GM12878 (cell line): ENCODE measurements around the gene GOLGA8K.
"Not testable (repeated sequence)": the region's sequence is repeated elsewhere in the genome, so short reads cannot be mapped to it uniquely, and the experiment has no call there.

ENCODE experiments used
- CHD1 ChIP-seq: IDR thresholded peaks from 2 replicates; pipeline ENCODE4 v1.6.1; 2012; ENCODE audit warnings: low read depth, low read length, improper control_type of control experiment
- HCFC1 ChIP-seq: fragments of 150-350 bp; IDR thresholded peaks from 2 replicates; pipeline ENCODE4 v1.6.1; 2014; ENCODE audit warnings: low read length
- IRF5 ChIP-seq: fragments of 450-650 bp; IDR thresholded peaks from 2 replicates; pipeline ENCODE4 v1.6.1; 2017; ENCODE audit warnings: borderline replicate concordance
- KDM1A ChIP-seq: fragments of 200-600 bp; sonication (generic); IDR thresholded peaks from 2 replicates; pipeline ENCODE4 v1.6.1; 2016; ENCODE audit warnings: borderline replicate concordance
- NR2F1 ChIP-seq: fragments of 450-650 bp; conservative IDR thresholded peaks from 2 replicates; pipeline ENCODE4 v1.6.1; 2017; ENCODE audit warnings: mild to moderate bottlenecking
- PML ChIP-seq: IDR thresholded peaks from 2 replicates; pipeline ENCODE4 v1.6.1; 2012; ENCODE audit warnings: low read length, inconsistent platforms
- POLR2AphosphoS5 ChIP-seq: IDR thresholded peaks from 2 replicates; pipeline ENCODE4 v1.6.1; 2011; ENCODE audit warnings: mild to moderate bottlenecking, low read length, inconsistent platforms
- SIN3A ChIP-seq: IDR thresholded peaks from 2 replicates; pipeline ENCODE4 v1.6.1; 2012; ENCODE audit warnings: low read depth, low read length, improper control_type of control experiment
- TAF1 ChIP-seq: IDR thresholded peaks from 2 replicates; pipeline ENCODE4 v1.6.1; 2011; ENCODE audit warnings: mild to moderate bottlenecking, low read depth, low read length, borderline replicate concordance
- ZNF217 ChIP-seq: fragments of 450-650 bp; IDR thresholded peaks from 2 replicates; pipeline ENCODE4 v1.6.1; 2017; ENCODE audit warnings: antibody characterized with exemption, mild to moderate bottlenecking
- TF ChIP-seq, protein P1 (sequence below), 3 experiments: IDR thresholded peaks in 2 of 3; conservative IDR thresholded peaks in 1 of 3; 2 replicates each; pipeline ENCODE4 v1.5.1; 2011; ENCODE audit warnings: low read depth in 3 of 3, low read length in 3 of 3, mild to moderate bottlenecking in 3 of 3, control low read depth in 2 of 3, moderate library complexity in 2 of 3, inconsistent platforms in 1 of 3, mixed read lengths in 1 of 3; ENCODE audit not compliant: control insufficient read depth in 2 of 3, insufficient read depth in 1 of 3; ENCODE audit errors: extremely low read depth in 1 of 3

DNA sequence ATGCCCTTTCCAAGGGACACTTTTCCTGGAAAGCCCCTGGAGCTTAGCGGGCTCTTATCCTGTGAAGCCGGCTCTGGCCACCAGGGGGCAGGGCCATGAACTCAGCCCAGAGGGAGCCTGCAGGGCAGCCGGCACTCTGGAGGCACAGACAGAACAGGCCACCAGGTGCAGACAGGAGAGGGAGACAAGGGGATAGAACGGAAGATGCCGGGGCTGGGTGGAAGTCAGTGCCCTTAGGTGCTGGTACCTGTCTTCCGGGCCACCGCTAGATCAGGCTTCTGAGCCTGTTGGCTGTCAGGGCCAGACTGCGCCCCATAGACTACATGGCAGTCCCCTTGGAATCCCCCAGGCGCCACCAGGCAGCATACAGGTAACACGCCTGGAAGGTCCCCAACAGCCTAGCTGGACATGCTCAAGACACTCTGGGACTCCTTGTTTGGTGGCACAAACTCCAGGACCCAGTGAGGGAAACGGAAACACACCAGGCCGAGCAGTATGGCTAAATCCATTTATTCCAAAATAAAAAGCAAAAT, 37.4 kb upstream of the GOLGA8K start:
- TF ChIP-seq, protein P1, sequence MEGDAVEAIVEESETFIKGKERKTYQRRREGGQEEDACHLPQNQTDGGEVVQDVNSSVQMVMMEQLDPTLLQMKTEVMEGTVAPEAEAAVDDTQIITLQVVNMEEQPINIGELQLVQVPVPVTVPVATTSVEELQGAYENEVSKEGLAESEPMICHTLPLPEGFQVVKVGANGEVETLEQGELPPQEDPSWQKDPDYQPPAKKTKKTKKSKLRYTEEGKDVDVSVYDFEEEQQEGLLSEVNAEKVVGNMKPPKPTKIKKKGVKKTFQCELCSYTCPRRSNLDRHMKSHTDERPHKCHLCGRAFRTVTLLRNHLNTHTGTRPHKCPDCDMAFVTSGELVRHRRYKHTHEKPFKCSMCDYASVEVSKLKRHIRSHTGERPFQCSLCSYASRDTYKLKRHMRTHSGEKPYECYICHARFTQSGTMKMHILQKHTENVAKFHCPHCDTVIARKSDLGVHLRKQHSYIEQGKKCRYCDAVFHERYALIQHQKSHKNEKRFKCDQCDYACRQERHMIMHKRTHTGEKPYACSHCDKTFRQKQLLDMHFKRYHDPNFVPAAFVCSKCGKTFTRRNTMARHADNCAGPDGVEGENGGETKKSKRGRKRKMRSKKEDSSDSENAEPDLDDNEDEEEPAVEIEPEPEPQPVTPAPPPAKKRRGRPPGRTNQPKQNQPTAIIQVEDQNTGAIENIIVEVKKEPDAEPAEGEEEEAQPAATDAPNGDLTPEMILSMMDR (IDR thresholded peaks at IDR 0.05 in 2 of 3, conservative IDR thresholded peaks at IDR 0.05 in 1 of 3; ENCODE audit: control insufficient read depth in 2 of 3, extremely low read depth in 1 of 3, insufficient read depth in 1 of 3, low read depth in 3 of 3, low read length in 3 of 3), result not testable (repeated sequence)
- TF ChIP-seq TAF1, KDM1A, ZNF217, IRF5, CHD1, PML, HCFC1, SIN3A, POLR2AphosphoS5, NR2F1: not testable (repeated sequence)
